CD14-positive monocyte (primary cell): ENCODE results near the gene C10orf105. TPM values are rescaled to one million over a fixed set of nuclear protein-coding genes. Genes with fewer than 3 reads are reported as not detected.

Experiments used
- DNase-seq, 3 donors: peaks; one replicate each; pipeline ENCODE4 v3.0.0-alpha.2; 2011 to 2022
- H2AFZ ChIP-seq: 2 replicates; pipeline ENCODE4 v1.6.0; 2012; ENCODE audit warnings: mild to moderate bottlenecking, low read depth, low read length, inconsistent platforms; ENCODE audit not compliant: insufficient read depth, poor library complexity, severe bottlenecking
- H3K27ac ChIP-seq, 2 donors: 1 replicate in 1 of 2; 2 replicates in 1 of 2; pipeline ENCODE4 v1.5.1; 2012 to 2013; ENCODE audit warnings: low read length in 2 of 2, control low read depth in 1 of 2, inconsistent platforms in 1 of 2, low read depth in 1 of 2, mild to moderate bottlenecking in 1 of 2
- H3K27me3 ChIP-seq, 2 donors: one replicate each; pipeline versions ENCODE4 v1.6.0 to v1.6.1; 2011 to 2013; ENCODE audit warnings: low read length in 2 of 2; ENCODE audit not compliant: control insufficient read depth in 2 of 2, insufficient read depth in 2 of 2
- H3K36me3 ChIP-seq, 2 donors: replicated peaks in 1 of 2; 1 replicate in 1 of 2; 2 replicates in 1 of 2; pipeline versions ENCODE4 v1.5.1 to v1.6.1; 2012 to 2013; ENCODE audit warnings: low read length in 2 of 2, control low read depth in 1 of 2, inconsistent platforms in 1 of 2, mild to moderate bottlenecking in 1 of 2; ENCODE audit not compliant: insufficient read depth in 2 of 2, control insufficient read depth in 1 of 2
- H3K4me1 ChIP-seq, 2 donors: 1 replicate in 1 of 2; 2 replicates in 1 of 2; pipeline versions ENCODE4 v1.5.1 to v1.6.1; 2012 to 2013; ENCODE audit warnings: low read length in 2 of 2, control low read depth in 1 of 2, inconsistent platforms in 1 of 2, mild to moderate bottlenecking in 1 of 2, moderate library complexity in 1 of 2; ENCODE audit not compliant: insufficient read depth in 2 of 2, control insufficient read depth in 1 of 2
- H3K4me2 ChIP-seq: replicated peaks from 2 replicates; pipeline ENCODE3; 2012; ENCODE audit warnings: low read length, moderate library complexity, mild to moderate bottlenecking; ENCODE audit not compliant: poor library complexity, severe bottlenecking; ENCODE audit errors: extremely low read depth
- H3K4me3 ChIP-seq, 3 experiments: fragments of 200-600 bp in 1 of 3; sonication (generic) in 1 of 3; replicated peaks in 1 of 3; 1 replicate in 2 of 3; 2 replicates in 1 of 3; pipeline ENCODE4 v1.5.1; 2011 to 2013; ENCODE audit warnings: low read length in 3 of 3, mild to moderate bottlenecking in 3 of 3, control low read depth in 2 of 3, low read depth in 2 of 3, inconsistent platforms in 1 of 3, moderate library complexity in 1 of 3
- H3K79me2 ChIP-seq: 2 replicates; pipeline ENCODE4 v1.6.0; 2012; ENCODE audit warnings: mild to moderate bottlenecking, control low read depth, inconsistent platforms, low read length, moderate library complexity; ENCODE audit not compliant: insufficient read depth
- H3K9ac ChIP-seq: 2 replicates; pipeline ENCODE4 v1.6.0; 2017; ENCODE audit warnings: low read length, mild to moderate bottlenecking; ENCODE audit not compliant: insufficient read depth, poor library complexity, severe bottlenecking
- H3K9me3 ChIP-seq, 2 donors: replicated peaks in 1 of 2; 1 replicate in 1 of 2; 2 replicates in 1 of 2; pipeline versions ENCODE4 v1.5.1 to v1.6.1; 2012 to 2013; ENCODE audit warnings: low read length in 2 of 2, control low read depth in 1 of 2; ENCODE audit not compliant: control insufficient read depth in 1 of 2, insufficient read depth in 1 of 2
- H4K20me1 ChIP-seq: 2 replicates; pipeline ENCODE4 v1.6.0; 2012; ENCODE audit warnings: mild to moderate bottlenecking, low read length, control low read depth, moderate library complexity; ENCODE audit not compliant: insufficient read depth
- H3K27ac Mint-ChIP-seq, 7 donors: one replicate each; pipeline ENCODE4 v1.8.0; 2020; ENCODE audit warnings: mild to moderate bottlenecking in 7 of 7, mixed read lengths in 7 of 7, moderate library complexity in 6 of 7, inconsistent platforms in 2 of 7
- H3K27me3 Mint-ChIP-seq, 3 donors: one replicate each; pipeline ENCODE4 v1.8.0; 2021 to 2022; ENCODE audit warnings: low read depth in 3 of 3, mild to moderate bottlenecking in 3 of 3, mixed read lengths in 3 of 3, moderate library complexity in 3 of 3, inconsistent platforms in 1 of 3
- H3K36me3 Mint-ChIP-seq, 2 donors: one replicate each; pipeline ENCODE4 v1.8.0; 2020; ENCODE audit warnings: mixed read lengths in 2 of 2, inconsistent platforms in 1 of 2, mild to moderate bottlenecking in 1 of 2
- H3K4me1 Mint-ChIP-seq: one replicate; pipeline ENCODE4 v1.8.0; 2020; ENCODE audit warnings: mild to moderate bottlenecking, mixed read lengths
- H3K4me3 Mint-ChIP-seq, 2 donors: one replicate each; pipeline ENCODE4 v1.8.0; 2020; ENCODE audit warnings: mild to moderate bottlenecking in 2 of 2, mixed read lengths in 2 of 2, moderate library complexity in 1 of 2
- H3K9me3 Mint-ChIP-seq, 7 donors: one replicate each; pipeline ENCODE4 v1.8.0; 2020 to 2022; ENCODE audit warnings: mixed read lengths in 7 of 7, mild to moderate bottlenecking in 6 of 7, moderate library complexity in 6 of 7, inconsistent platforms in 2 of 7
- WGBS: methylation state at CpG from one replicate; pipeline ENCODE4 v1.1.5; 2013; ENCODE audit warnings: missing lambda C conversion rate; ENCODE audit not compliant: insufficient coverage; 5-methylcytosine and 5-hydroxymethylcytosine counted together
- intact Hi-C, 2 donors: fragments of 100-400 bp; cut with micrococcal nuclease; formaldehyde crosslinking; loops; one replicate each; pipeline versions ENCODE4 v1.15.0 to v1.15.1; 2023
- polyA plus RNA-seq, 3 donors: library from polyadenylated mRNA; depleted of rRNA in 1 of 3; unstranded in 2 of 3; stranded (reverse) in 1 of 3; fragments of 300-500 nt in 2 of 3; fragments of >200 nt in 1 of 3; fragmentation: Illumina TruSeq in 2 of 3; gene quantifications; 1 replicate in 2 of 3; 2 replicates in 1 of 3; pipeline ENCODE4 v1.2.3, GENCODE V29; 2012 to 2021
- TF ChIP-seq, protein P1 (sequence below): fragments of 200-600 bp; IDR thresholded peaks from one replicate; pipeline ENCODE4 v1.8.0; 2022; ENCODE audit warnings: antibody characterized with exemption, mild to moderate bottlenecking

C10orf105 gene
- polyA plus RNA-seq, 3 donors, result 0.18 to 2.4 (median 0.48) TPM

DNA sequence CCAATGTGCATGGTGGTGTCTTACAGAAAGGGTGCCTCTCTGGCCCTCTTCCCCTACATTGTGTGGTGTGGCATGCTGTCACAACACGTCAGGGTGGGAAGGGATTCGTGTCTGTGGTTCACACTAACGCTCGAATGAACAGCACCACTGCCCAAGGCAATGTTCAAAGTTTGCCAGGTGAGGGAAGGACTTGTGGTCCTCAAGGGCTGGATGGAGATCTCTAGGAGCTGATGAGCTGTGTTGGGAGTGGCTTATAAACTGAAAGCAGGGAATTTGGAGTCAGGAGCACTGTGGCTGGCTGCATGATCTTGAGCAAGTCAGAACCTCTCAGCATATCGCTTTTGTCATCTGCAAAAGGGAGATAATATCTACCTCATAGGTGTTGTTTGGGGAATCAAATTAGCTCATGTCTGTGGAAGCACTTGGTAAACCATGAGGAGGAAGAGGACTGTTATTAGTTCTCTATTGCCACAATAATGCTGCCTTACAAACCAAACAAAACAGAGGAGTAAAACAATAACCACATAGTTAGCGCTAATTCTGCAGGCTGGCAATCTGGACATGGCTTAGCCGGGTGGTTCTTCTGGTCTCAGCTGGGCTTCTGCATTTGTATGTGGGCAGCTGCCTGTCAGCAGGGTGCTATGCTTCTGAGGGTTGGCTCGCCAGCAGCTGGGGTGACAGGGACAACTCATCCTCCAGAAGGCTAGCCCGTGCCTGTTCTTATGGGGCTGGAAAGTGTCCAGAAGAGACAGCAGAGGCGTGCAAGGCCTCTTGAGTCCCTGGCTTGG lies 22.9 kb upstream of the C10orf105 start:
- Histone ChIP-seq H3K27ac (peak overlapping the region; percentile 3 to 40), H3K4me3 (peak overlapping the region in 1 of 3 experiments; percentile 13), H4K20me1 (no peaks in the 10 kb centered on the region), H2AFZ (no peak overlapping the region), H3K79me2 (peaks cover 8% of the 10 kb centered on the region), H3K9ac (no peak overlapping the region), H3K27me3 (no peaks in the 10 kb centered on the region), H3K36me3 (peaks cover 4 to 20% of the 10 kb centered on the region in 2 donors), H3K4me2 (peak overlapping the region; percentile 22), H3K4me1 (peaks cover 92 to 100% of the 10 kb centered on the region in 2 donors), H3K9me3 (peaks cover 0 to 11% of the 10 kb centered on the region in 2 donors)
- peaks cover 0 to 6% (median 2%) of the 10 kb centered on the region in 3 donors for H3K27me3 Mint-ChIP-seq
- peaks cover 46 to 61% of the 10 kb centered on the region in 2 donors for H3K36me3 Mint-ChIP-seq
- peaks cover 0 to 9% (median 7%) of the 10 kb centered on the region in 7 donors for H3K9me3 Mint-ChIP-seq
- DNase-seq, result no peak
- peaks cover 99% of the 10 kb centered on the region for H3K4me1 Mint-ChIP-seq
- intact Hi-C loops, result no loop called here
- H3K4me3 Mint-ChIP-seq, result no peak overlapping the region
- WGBS, result 87% methylated on average over 7 of the region's 10 CpGs
- TF ChIP-seq, protein P1, sequence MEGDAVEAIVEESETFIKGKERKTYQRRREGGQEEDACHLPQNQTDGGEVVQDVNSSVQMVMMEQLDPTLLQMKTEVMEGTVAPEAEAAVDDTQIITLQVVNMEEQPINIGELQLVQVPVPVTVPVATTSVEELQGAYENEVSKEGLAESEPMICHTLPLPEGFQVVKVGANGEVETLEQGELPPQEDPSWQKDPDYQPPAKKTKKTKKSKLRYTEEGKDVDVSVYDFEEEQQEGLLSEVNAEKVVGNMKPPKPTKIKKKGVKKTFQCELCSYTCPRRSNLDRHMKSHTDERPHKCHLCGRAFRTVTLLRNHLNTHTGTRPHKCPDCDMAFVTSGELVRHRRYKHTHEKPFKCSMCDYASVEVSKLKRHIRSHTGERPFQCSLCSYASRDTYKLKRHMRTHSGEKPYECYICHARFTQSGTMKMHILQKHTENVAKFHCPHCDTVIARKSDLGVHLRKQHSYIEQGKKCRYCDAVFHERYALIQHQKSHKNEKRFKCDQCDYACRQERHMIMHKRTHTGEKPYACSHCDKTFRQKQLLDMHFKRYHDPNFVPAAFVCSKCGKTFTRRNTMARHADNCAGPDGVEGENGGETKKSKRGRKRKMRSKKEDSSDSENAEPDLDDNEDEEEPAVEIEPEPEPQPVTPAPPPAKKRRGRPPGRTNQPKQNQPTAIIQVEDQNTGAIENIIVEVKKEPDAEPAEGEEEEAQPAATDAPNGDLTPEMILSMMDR, result no peak
- peak overlapping the region in 5 of 7 donors; percentile 59 to 96 (median 86) for H3K27ac Mint-ChIP-seq

DNA sequence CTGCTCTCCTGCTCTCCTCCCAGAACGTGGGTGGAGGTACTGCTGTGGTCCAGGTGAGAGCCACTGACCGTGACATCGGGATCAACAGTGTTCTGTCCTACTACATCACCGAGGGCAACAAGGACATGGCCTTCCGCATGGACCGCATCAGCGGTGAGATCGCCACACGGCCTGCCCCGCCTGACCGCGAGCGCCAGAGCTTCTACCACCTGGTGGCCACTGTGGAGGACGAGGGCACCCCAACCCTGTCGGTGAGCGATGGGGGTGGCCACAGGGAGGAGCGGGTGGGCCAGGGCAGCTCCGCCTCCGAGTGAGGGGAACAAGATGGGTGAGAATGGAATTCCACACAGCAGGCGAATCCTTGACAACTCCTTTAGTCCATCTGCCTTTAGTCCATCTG lies 22.1 kb upstream of the C10orf105 start:
- no peak for DNase-seq
- Histone ChIP-seq H3K36me3 (peaks cover 4 to 20% of the 10 kb centered on the region in 2 donors), H3K27ac (no peak overlapping the region), H3K4me1 (peaks cover 92 to 100% of the 10 kb centered on the region in 2 donors), H3K9ac (no peak overlapping the region), H3K4me2 (no peak overlapping the region), H3K79me2 (peaks cover under 1% of the 10 kb centered on the region), H3K9me3 (peaks cover 0 to 11% of the 10 kb centered on the region in 2 donors), H4K20me1 (no peaks in the 10 kb centered on the region), H2AFZ (no peak overlapping the region), H3K4me3 (no peak overlapping the region), H3K27me3 (no peaks in the 10 kb centered on the region)
- peaks cover 0 to 6% (median 4%) of the 10 kb centered on the region in 3 donors for H3K27me3 Mint-ChIP-seq
- TF ChIP-seq, protein P1, result no peak
- H3K9me3 Mint-ChIP-seq, result peaks cover 0 to 9% (median 7%) of the 10 kb centered on the region in 7 donors
- H3K4me1 Mint-ChIP-seq, result peaks cover 99% of the 10 kb centered on the region
- 97% methylated on average over 13 of the region's 20 CpGs for WGBS
- no peak overlapping the region for H3K4me3 Mint-ChIP-seq
- H3K36me3 Mint-ChIP-seq, result peaks cover 44 to 56% of the 10 kb centered on the region in 2 donors
- intact Hi-C loops, result no loop called here
- H3K27ac Mint-ChIP-seq, result peak overlapping the region in 2 of 7 donors; percentile 21 to 88
